Fibroblast of lung (primary cell): ENCODE results near the gene SOX9. TPM values are rescaled to one million over a fixed set of nuclear protein-coding genes. Genes with fewer than 3 reads are reported as not detected.

ENCODE experiments used
- DNase-seq, 2 donors: peaks; one replicate each; pipeline versions ENCODE4 v3.0.0 to v3.0.0-alpha.2; 2010; ENCODE audit warnings: low read depth in 2 of 2
- H2AFZ ChIP-seq: 2 replicates; pipeline ENCODE4 v1.5.1; 2012; ENCODE audit warnings: low read length, control low read depth, inconsistent platforms
- H3K27ac ChIP-seq: 2 replicates; pipeline ENCODE4 v1.5.1; 2011; ENCODE audit warnings: low read length, control low read depth; ENCODE audit not compliant: insufficient read depth
- H3K27me3 ChIP-seq: 2 replicates; pipeline ENCODE4 v1.5.1; 2011; ENCODE audit warnings: mild to moderate bottlenecking, low read length; ENCODE audit not compliant: control insufficient read depth, insufficient read depth
- H3K36me3 ChIP-seq: 2 replicates; pipeline ENCODE4 v1.5.1; 2011; ENCODE audit warnings: low read length; ENCODE audit not compliant: control insufficient read depth, insufficient read depth
- H3K4me1 ChIP-seq: 2 replicates; pipeline ENCODE4 v1.5.1; 2011; ENCODE audit warnings: low read length; ENCODE audit not compliant: control insufficient read depth, insufficient read depth; ENCODE audit errors: extremely low read depth
- H3K4me2 ChIP-seq: 2 replicates; pipeline ENCODE4 v1.5.1; 2011; ENCODE audit warnings: low read length, control low read depth; ENCODE audit not compliant: insufficient read depth; ENCODE audit errors: extremely low read depth
- H3K4me3 ChIP-seq, 4 experiments: fragments of 200-600 bp in 1 of 4; sonication (generic) in 1 of 4; replicated peaks in 1 of 4; 2 replicates each; pipeline ENCODE4 v1.5.1; 2011 to 2016; ENCODE audit warnings: low read length in 4 of 4, low read depth in 3 of 4, mild to moderate bottlenecking in 3 of 4, control low read depth in 2 of 4, inconsistent platforms in 1 of 4, mixed read lengths in 1 of 4; ENCODE audit not compliant: insufficient read depth in 1 of 4; ENCODE audit errors: control extremely low read depth in 1 of 4
- H3K79me2 ChIP-seq: 2 replicates; pipeline ENCODE4 v1.5.1; 2012; ENCODE audit warnings: mild to moderate bottlenecking, low read length, inconsistent platforms; ENCODE audit not compliant: control insufficient read depth, insufficient read depth
- H3K9ac ChIP-seq: 2 replicates; pipeline ENCODE4 v1.5.1; 2011; ENCODE audit warnings: mild to moderate bottlenecking, low read length, control low read depth; ENCODE audit not compliant: insufficient read depth
- H3K9me3 ChIP-seq: 2 replicates; pipeline ENCODE4 v1.5.1; 2012; ENCODE audit warnings: low read depth, low read length; ENCODE audit not compliant: control insufficient read depth, insufficient read depth
- H4K20me1 ChIP-seq: 2 replicates; pipeline ENCODE4 v1.5.1; 2011; ENCODE audit warnings: low read length; ENCODE audit not compliant: control insufficient read depth, insufficient read depth; ENCODE audit errors: extremely low read depth
- CTCF ChIP-seq, 2 donors: IDR thresholded peaks in 1 of 2; conservative IDR thresholded peaks in 1 of 2; 1 replicate in 1 of 2; 2 replicates in 1 of 2; pipeline ENCODE4 v1.5.1; 2011 to 2012; ENCODE audit warnings: low read length in 2 of 2, control low read depth in 1 of 2, inconsistent platforms in 1 of 2, low read depth in 1 of 2, mild to moderate bottlenecking in 1 of 2
- EZH2 ChIP-seq: IDR thresholded peaks from 2 replicates; pipeline ENCODE4 v1.5.1; 2012; ENCODE audit warnings: low read length, control low read depth, mild to moderate bottlenecking; ENCODE audit errors: missing control alignments
- polyA plus RNA-seq, 2 donors: library from polyadenylated mRNA; depleted of rRNA in 1 of 2; stranded (reverse) in 1 of 2; unstranded in 1 of 2; fragments of >200 nt; gene quantifications; 2 replicates each; pipeline ENCODE4 v1.2.1, GENCODE V29; 2011 to 2012; ENCODE audit warnings: missing spikeins in 1 of 2
- total RNA-seq: library from RNA; depleted of rRNA; stranded (reverse); fragments of >200 nt; gene quantifications from 2 replicates; pipeline ENCODE4 v1.2.1, GENCODE V29; 2014

The SOX9 gene
- total and polyA plus RNA-seq, 2 donors (not counting 1 experiment from before 2014, with no cell fraction given): 3.1 to 5.4 TPM

- peaks cover 6% of the 10 kb centered on the region for H3K36me3 ChIP-seq
- H3K27me3 ChIP-seq: peaks cover 28% of the 10 kb centered on the region
- no peak overlapping the region for H3K9ac ChIP-seq
- peaks cover 7% of the 10 kb centered on the region for H3K4me1 ChIP-seq
- DNase-seq: no peak
- H3K9me3 ChIP-seq: no peaks in the 10 kb centered on the region
- H3K4me3 ChIP-seq: peak overlapping the region in 2 of 4 experiments; percentile 10 to 94
- H4K20me1 ChIP-seq: no peaks in the 10 kb centered on the region
- H3K4me2 ChIP-seq: peak overlapping the region; percentile 96
- H3K27ac ChIP-seq: peak overlapping the region; percentile 22
- no peak overlapping the region for H2AFZ ChIP-seq
- TF ChIP-seq EZH2 (no peak), CTCF (conservative IDR thresholded peaks at IDR 0.05 in 1 of 2, IDR thresholded peaks at IDR 0.05 in 1 of 2; ENCODE audit: low read depth in 1 of 2, low read length in 2 of 2) (no peak)
- peaks cover 28% of the 10 kb centered on the region for H3K79me2 ChIP-seq
Observed at GRCh38 chr17:72119077-72119872, 1.5 kb upstream of the SOX9 start.

GRCh38 chr17:72119873-72120641 is 763 bp upstream of the SOX9 start:
- Histone ChIP-seq H3K36me3 (peaks cover 6% of the 10 kb centered on the region), H4K20me1 (no peaks in the 10 kb centered on the region), H3K4me3 (peak overlapping the region; percentile 35 to 94 (median 62)), H3K27ac (peak overlapping the region; percentile 22), H3K4me1 (peaks cover 7% of the 10 kb centered on the region), H3K27me3 (peaks cover 28% of the 10 kb centered on the region), H2AFZ (peak overlapping the region; percentile 60), H3K79me2 (peaks cover 30% of the 10 kb centered on the region), H3K9me3 (no peaks in the 10 kb centered on the region), H3K9ac (peak overlapping the region; percentile 20), H3K4me2 (peak overlapping the region; percentile 96)
- TF ChIP-seq EZH2 (no peak), CTCF (conservative IDR thresholded peaks at IDR 0.05 in 1 of 2, IDR thresholded peaks at IDR 0.05 in 1 of 2; ENCODE audit: low read depth in 1 of 2, low read length in 2 of 2) (no peak)
- peak; percentile 87 to 90 for DNase-seq
